GM18498 (cell line): ENCODE data around the gene GOLGA8Q.
"Not testable (repeated sequence)": the region's sequence is repeated elsewhere in the genome, so short reads cannot be mapped to it uniquely, and the experiment has no call there.

Source experiments
- ATAC-seq: cut with Tn5 transposase; IDR thresholded peaks from one replicate; pipeline ENCODE4 v1.9.1; 2021; ENCODE audit warnings: mild to moderate bottlenecking, moderate library complexity; ENCODE audit not compliant: unreplicated experiment

The GOLGA8Q gene

DNA sequence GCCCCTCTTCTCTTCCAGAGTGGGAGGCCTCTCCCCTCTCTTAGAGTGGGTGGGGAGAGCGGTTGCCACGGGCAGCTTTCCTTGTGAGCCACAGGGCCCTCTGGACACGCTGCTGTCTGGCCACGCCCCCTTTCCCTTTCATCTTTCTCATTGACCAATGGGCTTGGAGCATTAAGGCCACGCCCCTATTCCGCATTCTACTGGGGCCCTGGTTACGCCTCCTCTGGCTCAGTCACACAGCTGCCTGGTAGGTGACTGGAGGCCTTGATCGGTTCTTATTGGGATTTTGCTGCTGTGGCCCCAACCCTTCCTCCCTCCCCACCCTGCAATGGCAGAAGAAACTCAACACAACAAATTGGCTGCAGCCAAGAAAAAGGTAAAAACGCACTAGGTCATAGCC is at the start of gene GOLGA8Q:
TSS of gene GOLGA8Q (plus strand) at position 301 of the 400 bp plus-strand sequence. CDS start at position 329, 28 bp downstream.
- ATAC-seq = not testable (repeated sequence)

DNA sequence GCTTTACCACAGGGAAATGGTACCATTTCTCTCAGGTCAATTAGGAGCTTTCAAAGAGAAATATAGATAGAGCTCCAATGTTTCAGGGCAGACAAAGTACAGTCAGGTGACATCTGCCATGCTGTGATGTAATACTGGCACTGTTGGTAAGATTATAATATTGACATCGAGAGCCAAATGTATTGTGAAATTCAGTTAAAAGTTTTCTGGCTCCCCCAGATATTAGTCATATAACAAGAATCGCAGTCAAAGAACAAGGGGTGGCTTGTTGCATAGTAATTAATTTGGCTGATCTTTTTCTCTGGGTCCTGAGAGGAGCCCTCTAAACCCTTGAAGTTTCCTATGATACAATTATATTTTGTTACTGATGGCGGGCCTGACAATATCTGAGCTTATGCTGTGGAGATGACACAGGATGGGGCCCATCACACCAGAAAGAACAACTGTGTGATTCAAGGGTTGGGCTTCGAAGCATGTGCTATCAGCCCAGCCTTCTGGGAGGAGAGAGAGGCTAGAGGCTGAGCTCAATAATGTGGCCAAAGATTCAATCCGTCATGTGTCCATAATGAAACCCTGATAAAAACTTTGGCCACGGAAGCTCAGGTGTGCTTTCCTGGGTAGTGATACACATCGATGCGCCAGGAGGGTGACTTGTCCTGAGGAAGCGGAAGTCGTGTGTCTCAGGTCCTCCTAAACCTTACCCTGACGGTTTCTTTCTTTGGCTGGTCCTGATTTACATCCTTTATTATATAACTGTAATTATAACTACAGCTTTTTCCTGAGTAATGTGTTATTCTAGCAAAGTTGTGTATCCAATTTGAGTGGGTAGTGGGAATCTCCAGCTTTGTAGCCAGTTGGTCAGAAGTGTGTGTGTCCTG is 48.7 kb upstream of the GOLGA8Q start:
- ATAC-seq = not testable (repeated sequence)

GRCh38 chr15:30504162-30504843 is 47.5 kb upstream of the GOLGA8Q start:
- ATAC-seq = not testable (repeated sequence)

DNA sequence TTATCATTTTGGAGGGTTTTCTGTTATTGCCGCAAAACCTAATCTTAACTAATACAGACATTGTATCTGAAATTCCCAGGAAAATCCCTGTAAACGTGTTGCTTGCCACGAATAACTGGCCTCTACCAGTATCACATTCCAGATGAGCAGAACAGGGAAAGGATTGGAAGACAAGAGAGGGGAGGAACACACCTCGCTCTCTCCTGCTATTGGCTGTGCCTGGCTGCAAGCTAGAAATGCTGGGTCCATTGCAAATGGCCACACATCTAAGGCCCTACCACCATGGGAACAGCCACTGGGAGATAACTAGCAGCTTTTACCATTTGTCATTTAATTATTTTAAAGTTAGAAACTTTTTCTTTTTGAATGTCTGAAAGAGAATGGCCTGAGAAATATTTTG is 37.3 kb upstream of the GOLGA8Q start:
- ATAC-seq = not testable (repeated sequence)

DNA sequence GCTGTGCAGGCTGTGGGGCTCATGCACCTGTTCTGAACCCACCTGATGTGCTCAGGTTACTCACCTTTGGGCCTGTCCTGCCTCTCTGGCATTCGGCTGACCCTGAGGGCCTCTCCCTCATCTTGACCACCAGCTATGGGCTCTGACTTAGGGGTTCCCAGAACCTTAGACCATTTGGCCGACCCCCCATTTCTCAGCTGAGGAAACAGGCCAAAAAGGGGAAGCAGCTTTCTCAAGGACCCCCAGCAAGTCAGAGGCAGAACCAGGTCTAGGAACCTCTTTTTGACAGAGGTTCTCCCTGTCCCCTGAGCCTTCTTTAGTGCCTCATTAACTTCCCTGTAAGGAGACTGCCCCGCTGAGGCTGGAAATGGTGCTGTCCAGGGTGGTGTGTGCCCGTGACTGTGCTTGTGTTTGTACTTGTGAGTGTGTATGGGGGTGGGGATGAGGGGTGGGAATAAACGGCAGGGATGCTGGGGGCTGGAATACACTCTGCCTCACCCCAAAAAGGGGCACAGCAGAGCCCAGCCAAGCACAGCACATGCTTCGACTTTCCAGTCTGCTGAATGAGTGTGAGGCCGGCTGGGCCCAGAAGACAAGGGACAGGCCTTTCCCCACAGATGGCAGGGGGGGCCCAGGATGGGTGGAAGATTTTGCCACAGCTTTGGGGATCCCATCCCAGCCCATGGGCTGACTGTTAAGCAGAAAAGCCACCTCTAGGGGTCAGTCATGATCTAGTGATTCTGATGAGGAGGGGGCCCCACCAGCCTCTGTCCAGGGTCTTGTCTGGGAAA is 28.2 kb upstream of the GOLGA8Q start:
- not testable (repeated sequence) for ATAC-seq

GRCh38 chr15:30525912-30526311 is 25.9 kb upstream of the GOLGA8Q start:
- ATAC-seq = not testable (repeated sequence)

DNA sequence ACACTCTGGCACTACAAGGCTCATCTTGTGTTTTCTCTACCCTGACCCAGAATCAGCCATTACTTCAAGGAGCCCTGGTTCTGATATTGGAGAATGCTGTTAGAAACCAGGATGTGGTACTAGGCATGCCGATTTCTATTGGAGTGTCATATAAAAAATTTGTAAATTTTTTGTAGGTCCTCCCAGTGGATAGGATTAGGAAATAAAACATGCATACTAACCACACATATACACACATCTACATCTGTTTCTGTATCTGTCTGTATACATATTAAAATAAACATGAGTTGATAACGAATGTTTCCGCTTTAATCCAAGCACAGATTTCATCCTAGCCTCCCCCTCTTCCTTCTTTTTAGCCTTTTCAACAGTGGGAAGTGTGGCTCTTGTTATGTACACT is 22.8 kb upstream of the GOLGA8Q start:
- not testable (repeated sequence) for ATAC-seq

DNA sequence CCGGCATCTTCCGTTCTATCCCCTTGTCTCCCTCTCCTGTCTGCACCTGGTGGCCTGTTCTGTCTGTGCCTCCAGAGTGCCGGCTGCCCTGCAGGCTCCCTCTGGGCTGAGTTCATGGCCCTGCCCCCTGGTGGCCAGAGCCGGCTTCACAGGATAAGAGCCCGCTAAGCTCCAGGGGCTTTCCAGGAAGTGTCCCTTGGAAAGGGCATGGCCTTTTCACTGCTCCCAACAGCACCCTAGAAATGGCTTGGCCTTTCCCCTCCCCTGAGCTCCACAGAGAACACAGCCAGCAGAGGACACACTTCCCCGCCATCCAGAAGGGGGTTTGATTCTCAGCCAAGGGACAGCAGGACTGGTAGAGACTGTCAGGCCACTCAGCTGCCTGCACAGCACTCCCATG is 15.1 kb downstream of the GOLGA8Q start:
- not testable (repeated sequence) for ATAC-seq

GRCh38 chr15:30573012-30573491 is 21.2 kb downstream of the GOLGA8Q start:
- ATAC-seq = not testable (repeated sequence)

- not testable (repeated sequence) for ATAC-seq
These were observed 27.6 kb downstream of the GOLGA8Q start for GRCh38 chr15:30579394-30579970.

- ATAC-seq = not testable (repeated sequence)
These were observed 28.9 kb downstream of the GOLGA8Q start for GRCh38 chr15:30580716-30581115.

- ATAC-seq = not testable (repeated sequence)
These were observed 47.1 kb downstream of the GOLGA8Q start for GRCh38 chr15:30598953-30599352.

GRCh38 chr15:30603796-30604195 is 51.9 kb downstream of the GOLGA8Q start, which contains the start of gene GOLGA8H:
TSS of gene GOLGA8H (plus strand) at chr15:30604028. CDS start at chr15:30604126, 98 bp downstream.
- not testable (repeated sequence) for ATAC-seq
